H1 (cell line): ENCODE data around the gene AKR7A3. TPM values are rescaled to one million over a fixed set of nuclear protein-coding genes. Genes with fewer than 3 reads are reported as not detected.

Experiments
- BACH1 ChIP-seq: IDR thresholded peaks from 2 replicates; pipeline ENCODE4 v1.6.1; 2012; ENCODE audit warnings: low read length, improper control_type of control experiment
- EGR1 ChIP-seq: IDR thresholded peaks from 2 replicates; pipeline ENCODE4 v1.6.1; 2011; ENCODE audit warnings: low read depth, low read length, borderline replicate concordance
- GTF2F1 ChIP-seq: IDR thresholded peaks from 2 replicates; pipeline ENCODE4 v1.6.1; 2012; ENCODE audit warnings: low read depth, low read length, improper control_type of control experiment, borderline replicate concordance
- MAX ChIP-seq: IDR thresholded peaks from 2 replicates; pipeline ENCODE4 v1.6.1; 2012; ENCODE audit warnings: inconsistent platforms
- SIX5 ChIP-seq: IDR thresholded peaks from 2 replicates; pipeline ENCODE4 v1.6.1; 2011; ENCODE audit warnings: mild to moderate bottlenecking, low read depth, low read length
- SP1 ChIP-seq: IDR thresholded peaks from 2 replicates; pipeline ENCODE4 v1.6.1; 2011; ENCODE audit warnings: low read depth, low read length
- YY1 ChIP-seq: IDR thresholded peaks from 2 replicates; pipeline ENCODE4 v1.6.1; 2011; ENCODE audit warnings: low read depth, mild to moderate bottlenecking, low read length
- ZNF274 ChIP-seq: IDR thresholded peaks from 2 replicates; pipeline ENCODE4 v1.7.0; 2012; ENCODE audit warnings: low read length, borderline replicate concordance; ENCODE audit errors: extremely low read depth
- polyA plus RNA-seq, 7 experiments: library from polyadenylated mRNA; depleted of rRNA in 3 of 7; stranded (reverse) in 5 of 7; unstranded in 2 of 7; fragments of >200 nt in 5 of 7; fragments of 200-250 nt in 2 of 7; gene quantifications; 1 replicate in 5 of 7; 2 replicates in 1 of 7; 4 replicates in 1 of 7; pipeline versions ENCODE4 v1.2.1 to v1.2.3, GENCODE V29; 2011 to 2013; ENCODE audit warnings: missing spikeins in 2 of 7, mixed read lengths in 2 of 7
- total RNA-seq: library from RNA; stranded (reverse); fragmentation: NEBNext Ultra II Directional; extraction: Animal tissue kit (Norgen Biotek cat#: 25700); gene quantifications from 2 replicates; pipeline ENCODE4 v1.2.1, GENCODE V29; 2021
- TF ChIP-seq, protein P1 (sequence below): fragments of 300-600 bp; sonication (generic); IDR thresholded peaks from 2 replicates; pipeline ENCODE4 v1.7.1; 2012; ENCODE audit warnings: low read length, moderate library complexity, mild to moderate bottlenecking, inconsistent platforms; ENCODE audit not compliant: insufficient replicate concordance
- TF ChIP-seq, protein P2 (sequence below), 3 experiments: IDR thresholded peaks; 1 replicate in 2 of 3; 2 replicates in 1 of 3; pipeline versions ENCODE4 v1.5.1 to v1.6.1; 2011; ENCODE audit warnings: low read length in 3 of 3, mild to moderate bottlenecking in 3 of 3, inconsistent platforms in 2 of 3, low read depth in 1 of 3, moderate library complexity in 1 of 3; ENCODE audit not compliant: insufficient read depth in 1 of 3; ENCODE audit errors: control extremely low read depth in 1 of 3

The AKR7A3 gene
- total and polyA plus RNA-seq, 2 of the 8 experiments (the other 6 are each of a cell fraction or from before 2014, with no cell fraction given): 0.62 to 0.65 TPM

DNA sequence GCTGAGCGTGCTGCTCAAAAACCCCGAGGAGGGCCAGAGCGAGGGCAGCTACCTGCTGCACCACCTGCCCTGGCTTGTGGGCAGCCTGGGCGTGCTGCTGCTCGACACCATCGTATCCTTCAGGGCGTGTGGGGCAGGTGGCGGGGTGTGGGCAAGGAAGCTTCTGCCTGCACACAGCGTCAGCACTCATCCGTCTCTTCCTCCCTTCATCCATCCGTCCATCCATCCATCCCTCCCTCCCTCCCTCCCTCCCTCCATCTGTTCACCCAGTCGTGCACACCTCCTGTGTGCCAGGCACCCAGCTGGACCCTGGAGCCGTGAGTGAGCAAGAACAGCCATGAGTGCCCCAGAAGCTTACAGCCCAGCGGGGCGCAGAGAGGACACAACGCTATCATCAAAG, 38.7 kb upstream of the AKR7A3 start (continued):
- TF ChIP-seq, protein P1, sequence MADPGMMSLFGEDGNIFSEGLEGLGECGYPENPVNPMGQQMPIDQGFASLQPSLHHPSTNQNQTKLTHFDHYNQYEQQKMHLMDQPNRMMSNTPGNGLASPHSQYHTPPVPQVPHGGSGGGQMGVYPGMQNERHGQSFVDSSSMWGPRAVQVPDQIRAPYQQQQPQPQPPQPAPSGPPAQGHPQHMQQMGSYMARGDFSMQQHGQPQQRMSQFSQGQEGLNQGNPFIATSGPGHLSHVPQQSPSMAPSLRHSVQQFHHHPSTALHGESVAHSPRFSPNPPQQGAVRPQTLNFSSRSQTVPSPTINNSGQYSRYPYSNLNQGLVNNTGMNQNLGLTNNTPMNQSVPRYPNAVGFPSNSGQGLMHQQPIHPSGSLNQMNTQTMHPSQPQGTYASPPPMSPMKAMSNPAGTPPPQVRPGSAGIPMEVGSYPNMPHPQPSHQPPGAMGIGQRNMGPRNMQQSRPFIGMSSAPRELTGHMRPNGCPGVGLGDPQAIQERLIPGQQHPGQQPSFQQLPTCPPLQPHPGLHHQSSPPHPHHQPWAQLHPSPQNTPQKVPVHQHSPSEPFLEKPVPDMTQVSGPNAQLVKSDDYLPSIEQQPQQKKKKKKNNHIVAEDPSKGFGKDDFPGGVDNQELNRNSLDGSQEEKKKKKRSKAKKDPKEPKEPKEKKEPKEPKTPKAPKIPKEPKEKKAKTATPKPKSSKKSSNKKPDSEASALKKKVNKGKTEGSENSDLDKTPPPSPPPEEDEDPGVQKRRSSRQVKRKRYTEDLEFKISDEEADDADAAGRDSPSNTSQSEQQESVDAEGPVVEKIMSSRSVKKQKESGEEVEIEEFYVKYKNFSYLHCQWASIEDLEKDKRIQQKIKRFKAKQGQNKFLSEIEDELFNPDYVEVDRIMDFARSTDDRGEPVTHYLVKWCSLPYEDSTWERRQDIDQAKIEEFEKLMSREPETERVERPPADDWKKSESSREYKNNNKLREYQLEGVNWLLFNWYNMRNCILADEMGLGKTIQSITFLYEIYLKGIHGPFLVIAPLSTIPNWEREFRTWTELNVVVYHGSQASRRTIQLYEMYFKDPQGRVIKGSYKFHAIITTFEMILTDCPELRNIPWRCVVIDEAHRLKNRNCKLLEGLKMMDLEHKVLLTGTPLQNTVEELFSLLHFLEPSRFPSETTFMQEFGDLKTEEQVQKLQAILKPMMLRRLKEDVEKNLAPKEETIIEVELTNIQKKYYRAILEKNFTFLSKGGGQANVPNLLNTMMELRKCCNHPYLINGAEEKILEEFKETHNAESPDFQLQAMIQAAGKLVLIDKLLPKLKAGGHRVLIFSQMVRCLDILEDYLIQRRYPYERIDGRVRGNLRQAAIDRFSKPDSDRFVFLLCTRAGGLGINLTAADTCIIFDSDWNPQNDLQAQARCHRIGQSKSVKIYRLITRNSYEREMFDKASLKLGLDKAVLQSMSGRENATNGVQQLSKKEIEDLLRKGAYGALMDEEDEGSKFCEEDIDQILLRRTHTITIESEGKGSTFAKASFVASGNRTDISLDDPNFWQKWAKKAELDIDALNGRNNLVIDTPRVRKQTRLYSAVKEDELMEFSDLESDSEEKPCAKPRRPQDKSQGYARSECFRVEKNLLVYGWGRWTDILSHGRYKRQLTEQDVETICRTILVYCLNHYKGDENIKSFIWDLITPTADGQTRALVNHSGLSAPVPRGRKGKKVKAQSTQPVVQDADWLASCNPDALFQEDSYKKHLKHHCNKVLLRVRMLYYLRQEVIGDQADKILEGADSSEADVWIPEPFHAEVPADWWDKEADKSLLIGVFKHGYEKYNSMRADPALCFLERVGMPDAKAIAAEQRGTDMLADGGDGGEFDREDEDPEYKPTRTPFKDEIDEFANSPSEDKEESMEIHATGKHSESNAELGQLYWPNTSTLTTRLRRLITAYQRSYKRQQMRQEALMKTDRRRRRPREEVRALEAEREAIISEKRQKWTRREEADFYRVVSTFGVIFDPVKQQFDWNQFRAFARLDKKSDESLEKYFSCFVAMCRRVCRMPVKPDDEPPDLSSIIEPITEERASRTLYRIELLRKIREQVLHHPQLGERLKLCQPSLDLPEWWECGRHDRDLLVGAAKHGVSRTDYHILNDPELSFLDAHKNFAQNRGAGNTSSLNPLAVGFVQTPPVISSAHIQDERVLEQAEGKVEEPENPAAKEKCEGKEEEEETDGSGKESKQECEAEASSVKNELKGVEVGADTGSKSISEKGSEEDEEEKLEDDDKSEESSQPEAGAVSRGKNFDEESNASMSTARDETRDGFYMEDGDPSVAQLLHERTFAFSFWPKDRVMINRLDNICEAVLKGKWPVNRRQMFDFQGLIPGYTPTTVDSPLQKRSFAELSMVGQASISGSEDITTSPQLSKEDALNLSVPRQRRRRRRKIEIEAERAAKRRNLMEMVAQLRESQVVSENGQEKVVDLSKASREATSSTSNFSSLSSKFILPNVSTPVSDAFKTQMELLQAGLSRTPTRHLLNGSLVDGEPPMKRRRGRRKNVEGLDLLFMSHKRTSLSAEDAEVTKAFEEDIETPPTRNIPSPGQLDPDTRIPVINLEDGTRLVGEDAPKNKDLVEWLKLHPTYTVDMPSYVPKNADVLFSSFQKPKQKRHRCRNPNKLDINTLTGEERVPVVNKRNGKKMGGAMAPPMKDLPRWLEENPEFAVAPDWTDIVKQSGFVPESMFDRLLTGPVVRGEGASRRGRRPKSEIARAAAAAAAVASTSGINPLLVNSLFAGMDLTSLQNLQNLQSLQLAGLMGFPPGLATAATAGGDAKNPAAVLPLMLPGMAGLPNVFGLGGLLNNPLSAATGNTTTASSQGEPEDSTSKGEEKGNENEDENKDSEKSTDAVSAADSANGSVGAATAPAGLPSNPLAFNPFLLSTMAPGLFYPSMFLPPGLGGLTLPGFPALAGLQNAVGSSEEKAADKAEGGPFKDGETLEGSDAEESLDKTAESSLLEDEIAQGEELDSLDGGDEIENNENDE: no peak
- TF ChIP-seq, protein P2, sequence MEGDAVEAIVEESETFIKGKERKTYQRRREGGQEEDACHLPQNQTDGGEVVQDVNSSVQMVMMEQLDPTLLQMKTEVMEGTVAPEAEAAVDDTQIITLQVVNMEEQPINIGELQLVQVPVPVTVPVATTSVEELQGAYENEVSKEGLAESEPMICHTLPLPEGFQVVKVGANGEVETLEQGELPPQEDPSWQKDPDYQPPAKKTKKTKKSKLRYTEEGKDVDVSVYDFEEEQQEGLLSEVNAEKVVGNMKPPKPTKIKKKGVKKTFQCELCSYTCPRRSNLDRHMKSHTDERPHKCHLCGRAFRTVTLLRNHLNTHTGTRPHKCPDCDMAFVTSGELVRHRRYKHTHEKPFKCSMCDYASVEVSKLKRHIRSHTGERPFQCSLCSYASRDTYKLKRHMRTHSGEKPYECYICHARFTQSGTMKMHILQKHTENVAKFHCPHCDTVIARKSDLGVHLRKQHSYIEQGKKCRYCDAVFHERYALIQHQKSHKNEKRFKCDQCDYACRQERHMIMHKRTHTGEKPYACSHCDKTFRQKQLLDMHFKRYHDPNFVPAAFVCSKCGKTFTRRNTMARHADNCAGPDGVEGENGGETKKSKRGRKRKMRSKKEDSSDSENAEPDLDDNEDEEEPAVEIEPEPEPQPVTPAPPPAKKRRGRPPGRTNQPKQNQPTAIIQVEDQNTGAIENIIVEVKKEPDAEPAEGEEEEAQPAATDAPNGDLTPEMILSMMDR (IDR thresholded peaks at IDR 0.05; ENCODE audit: control extremely low read depth in 1 of 3, insufficient read depth in 1 of 3, low read depth in 1 of 3, low read length in 3 of 3): no peak
- TF ChIP-seq ZNF274 (no peak), SIX5 (no peak), MAX (no peak), YY1 (no peak), BACH1 (no peak), EGR1 (no peak), SP1 (no peak), GTF2F1 (no peak)
